GM13977 (cell line): ENCODE measurements around the gene DOK5.

Experiments
- DNase-seq: peaks from one replicate; pipeline ENCODE4 v3.0.0; 2012; ENCODE audit warnings: low spot score
- in situ Hi-C: fragments of 300-500 bp; cut with MboI; formaldehyde crosslinking; loops from one replicate; pipeline ENCODE4 v1.12.0; 2022; ENCODE audit warnings: low sequenced_read_pairs, low pct_unique_long_range_greater_than_20kb, mixed read lengths, inconsistent platforms; ENCODE audit not compliant: unreplicated experiment
- TF ChIP-seq, protein P1 (sequence below): IDR thresholded peaks from 2 replicates; pipeline ENCODE4 v1.5.1; 2012; ENCODE audit warnings: mild to moderate bottlenecking, control low read depth; ENCODE audit not compliant: insufficient read depth; ENCODE audit errors: extremely low read depth, missing control alignments

The DOK5 gene

DNA sequence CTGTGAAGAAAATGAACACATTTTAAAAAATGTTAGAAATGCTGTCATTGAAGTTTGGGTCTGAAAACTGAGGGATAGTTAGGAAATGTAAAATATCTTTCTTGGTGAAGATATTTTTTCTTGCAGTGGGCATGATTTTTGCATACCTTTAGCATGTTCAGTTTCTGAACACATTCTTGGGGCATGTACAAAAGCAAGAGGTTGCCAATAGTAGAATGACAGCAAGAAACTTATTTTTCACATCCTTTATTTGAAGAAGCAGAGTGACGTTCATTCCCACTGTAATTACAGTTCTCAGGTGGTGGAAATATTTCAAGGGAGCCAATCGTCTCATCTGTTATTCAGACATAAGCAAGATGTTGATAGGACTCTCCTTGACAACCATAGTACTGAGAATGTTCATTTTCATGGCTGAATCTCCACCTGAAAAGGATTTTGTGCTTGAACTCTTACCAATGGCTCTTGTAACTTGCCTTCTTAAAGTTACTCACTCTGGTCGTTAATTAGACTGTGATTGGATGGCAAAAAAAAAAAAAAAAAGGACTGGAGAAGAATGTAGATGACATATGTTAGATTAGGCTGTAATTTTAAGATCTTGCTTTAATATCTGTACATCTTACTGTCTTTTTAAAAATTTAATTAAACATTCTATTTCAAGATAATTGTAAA lies 74.4 kb downstream of the DOK5 start:
- TF ChIP-seq, protein P1, sequence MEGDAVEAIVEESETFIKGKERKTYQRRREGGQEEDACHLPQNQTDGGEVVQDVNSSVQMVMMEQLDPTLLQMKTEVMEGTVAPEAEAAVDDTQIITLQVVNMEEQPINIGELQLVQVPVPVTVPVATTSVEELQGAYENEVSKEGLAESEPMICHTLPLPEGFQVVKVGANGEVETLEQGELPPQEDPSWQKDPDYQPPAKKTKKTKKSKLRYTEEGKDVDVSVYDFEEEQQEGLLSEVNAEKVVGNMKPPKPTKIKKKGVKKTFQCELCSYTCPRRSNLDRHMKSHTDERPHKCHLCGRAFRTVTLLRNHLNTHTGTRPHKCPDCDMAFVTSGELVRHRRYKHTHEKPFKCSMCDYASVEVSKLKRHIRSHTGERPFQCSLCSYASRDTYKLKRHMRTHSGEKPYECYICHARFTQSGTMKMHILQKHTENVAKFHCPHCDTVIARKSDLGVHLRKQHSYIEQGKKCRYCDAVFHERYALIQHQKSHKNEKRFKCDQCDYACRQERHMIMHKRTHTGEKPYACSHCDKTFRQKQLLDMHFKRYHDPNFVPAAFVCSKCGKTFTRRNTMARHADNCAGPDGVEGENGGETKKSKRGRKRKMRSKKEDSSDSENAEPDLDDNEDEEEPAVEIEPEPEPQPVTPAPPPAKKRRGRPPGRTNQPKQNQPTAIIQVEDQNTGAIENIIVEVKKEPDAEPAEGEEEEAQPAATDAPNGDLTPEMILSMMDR, result no peak
- DNase-seq, result no peak
- in situ Hi-C loops, result no loop called here

DNA sequence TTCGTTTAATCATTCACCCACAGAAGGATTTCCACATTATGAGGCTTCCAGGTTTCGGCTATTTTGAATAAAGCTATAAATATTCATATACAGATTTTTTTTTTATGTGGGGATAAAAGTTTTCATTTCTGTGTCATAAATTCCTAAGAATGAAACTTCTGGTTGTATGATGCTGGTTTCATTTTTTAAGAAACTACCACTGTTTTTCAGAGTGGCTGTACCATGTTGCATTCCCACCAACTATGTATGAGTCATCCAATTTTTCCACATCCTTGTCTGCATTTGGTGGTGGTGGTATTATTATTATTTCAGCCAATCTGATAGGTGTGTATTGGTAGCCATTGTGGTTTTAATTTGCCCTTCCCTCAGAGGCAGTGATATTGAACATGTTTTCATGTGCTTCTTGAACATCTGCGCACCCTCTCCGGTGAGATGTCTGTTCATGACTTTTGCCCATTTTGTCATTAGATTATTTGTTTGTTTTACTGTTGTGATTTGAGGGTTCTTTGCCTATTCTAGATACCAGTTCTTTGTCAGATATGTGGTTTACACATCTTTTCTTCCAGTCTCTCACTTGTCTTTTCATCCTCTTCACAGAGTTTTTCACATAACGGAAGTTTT lies 75.5 kb downstream of the DOK5 start:
- in situ Hi-C loops, result no loop called here
- TF ChIP-seq, protein P1, result no peak
- no peak for DNase-seq

DNA sequence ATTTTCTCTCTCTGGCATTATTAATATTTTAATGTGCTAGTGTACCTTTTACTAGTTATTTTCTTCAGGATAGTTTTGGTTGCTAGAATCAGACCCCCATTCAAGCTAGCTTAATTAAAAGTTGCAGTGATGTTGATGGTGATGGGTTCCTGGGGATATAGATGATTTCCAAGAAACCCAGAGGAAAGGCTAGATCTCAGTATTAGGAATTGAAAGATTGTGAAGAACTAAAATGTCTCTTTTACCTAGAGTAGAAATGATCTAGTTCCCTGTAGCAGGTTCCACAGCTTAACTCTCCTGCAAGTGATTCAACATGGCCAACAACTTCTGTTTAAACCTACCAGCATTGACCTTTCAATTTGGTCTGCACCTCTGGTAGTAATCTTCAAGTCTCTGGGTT lies 78.6 kb downstream of the DOK5 start:
- TF ChIP-seq, protein P1, result no peak
- in situ Hi-C loops, result no loop called here
- no peak for DNase-seq

DNA sequence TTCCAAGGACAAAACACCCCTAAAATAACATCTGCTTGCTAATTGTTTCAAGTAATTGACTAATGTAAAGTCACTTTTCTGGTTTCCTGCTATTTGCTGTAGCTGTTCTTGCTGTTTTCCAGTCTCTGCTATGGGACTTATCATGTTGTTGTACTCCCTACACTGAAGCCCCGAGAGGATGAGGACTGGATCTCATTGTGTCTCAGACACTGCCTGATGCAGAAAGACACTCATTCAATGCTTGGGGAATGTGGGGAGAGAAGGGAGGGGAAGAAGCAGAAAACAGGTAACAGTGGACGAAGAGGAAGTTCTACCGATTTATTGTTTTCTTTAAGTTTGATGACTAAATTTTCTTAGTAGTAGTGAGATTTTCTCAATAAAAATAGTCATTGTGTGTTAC lies 79.8 kb downstream of the DOK5 start:
- DNase-seq, result no peak
- in situ Hi-C loops, result no loop called here
- TF ChIP-seq, protein P1, result no peak

DNA sequence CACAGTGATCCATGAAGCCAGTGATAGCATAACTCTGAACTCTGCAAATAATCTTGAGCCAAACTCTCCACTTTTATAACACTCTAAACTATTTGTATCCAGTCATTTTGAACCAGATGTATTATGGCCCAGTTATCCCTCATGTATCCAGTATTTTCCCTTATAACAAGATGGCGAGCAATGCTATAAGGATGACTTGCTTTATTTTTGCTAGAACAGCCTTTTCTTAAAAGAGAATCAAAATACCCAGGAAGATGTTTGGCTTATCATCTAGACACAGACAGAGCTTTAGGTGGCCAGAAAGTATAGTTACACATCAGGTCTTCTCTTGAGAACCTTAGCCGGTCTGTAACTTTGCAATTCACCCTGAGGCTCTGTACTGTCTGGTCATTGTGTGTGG lies 81.0 kb downstream of the DOK5 start:
- TF ChIP-seq, protein P1, result no peak
- DNase-seq, result no peak
- in situ Hi-C loops, result no loop called here

DNA sequence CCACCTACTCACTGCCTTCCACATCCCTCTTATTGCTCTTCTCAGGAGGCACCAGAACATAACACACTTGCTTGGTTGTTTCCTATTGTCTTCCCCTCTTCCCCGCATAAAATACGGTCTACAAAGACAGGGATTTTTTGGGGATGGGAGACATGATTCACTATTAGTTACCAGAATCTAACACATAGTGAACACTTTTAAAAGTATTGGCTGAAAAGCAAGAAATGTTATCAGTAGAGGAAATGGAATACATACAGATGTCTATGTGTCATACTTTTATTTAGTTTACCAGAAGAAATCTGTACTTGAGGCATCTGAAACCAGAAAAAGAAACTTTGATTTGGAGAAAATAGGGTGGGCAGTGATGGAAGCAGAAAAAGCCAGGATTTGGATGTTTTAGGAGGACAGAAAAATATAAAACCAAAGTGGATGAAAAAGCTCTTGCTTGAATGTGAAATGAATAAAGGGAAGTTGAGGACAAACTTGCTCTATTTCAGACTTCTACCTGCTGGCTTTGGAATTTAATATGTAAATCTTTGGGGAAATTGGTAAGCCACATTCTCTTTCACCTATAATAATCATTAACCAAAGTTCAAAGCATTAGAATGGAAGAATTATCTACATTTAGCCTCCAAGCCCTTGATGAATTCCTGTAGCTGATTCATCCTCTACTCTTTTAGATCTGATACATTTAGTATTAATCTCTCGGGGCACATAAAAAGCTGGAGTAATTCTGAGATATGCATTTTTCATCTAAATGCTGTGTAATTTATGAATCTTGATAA lies 82.6 kb downstream of the DOK5 start:
- TF ChIP-seq, protein P1, result no peak
- no peak for DNase-seq
- in situ Hi-C loops, result no loop called here
